Vagina (tissue), 2 donors: ENCODE results near the gene FIGN.

Experiments used
- CTCF ChIP-seq, 3 experiments: fragments of 450-650 bp in 2 of 3; fragments of 200-600 bp in 1 of 3; sonication (generic) in 1 of 3; IDR thresholded peaks; one replicate each; pipeline ENCODE4 v1.5.1; 2017 to 2019; ENCODE audit warnings: antibody characterized with exemption in 3 of 3, mild to moderate bottlenecking in 2 of 3, moderate library complexity in 2 of 3
- POLR2AphosphoS5 ChIP-seq, 2 donors: sonication (generic); formaldehyde crosslinking; IDR thresholded peaks; one replicate each; pipeline ENCODE4 v1.9.0; 2017; ENCODE audit warnings: antibody characterized with exemption in 2 of 2, mild to moderate bottlenecking in 2 of 2, low read depth in 1 of 2; ENCODE audit not compliant: insufficient read depth in 1 of 2

GRCh38 chr2:163711258-163711657, 24.6 kb downstream of the FIGN start:
- TF ChIP-seq CTCF (IDR thresholded peaks at IDR 0.05) (no peak), POLR2AphosphoS5 (IDR thresholded peaks at IDR 0.05; ENCODE audit: insufficient read depth in 1 of 2, low read depth in 1 of 2) (no peak)
